ENCODE measurements around the gene SLC25A46. TPM values are rescaled to one million over a fixed set of nuclear protein-coding genes. Genes with fewer than 3 reads are reported as not detected.
"Not testable (repeated sequence)": the region's sequence is repeated elsewhere in the genome, so short reads cannot be mapped to it uniquely, and the experiment has no call there.

The SLC25A46 gene
- total RNA-seq, 2 experiments from 2014 or later = 39.2 to 41.4 TPM

- H3K36me3 Mint-ChIP-seq (ENCODE audit: low read depth) = not testable (repeated sequence)
Observed at GRCh38 chr5:110731499-110731898, 7.3 kb upstream of the SLC25A46 start.

GRCh38 chr5:110734101-110734500 is 4.7 kb upstream of the SLC25A46 start:
- Mint-ChIP-seq H3K9me3 (no peaks in the 10 kb centered on the region), H3K4me3 (no peak overlapping the region), H3K27me3 (peaks cover 12% of the 10 kb centered on the region), H3K4me1 (peaks cover 13% of the 10 kb centered on the region), H3K27ac (no peak overlapping the region), H3K36me3 (ENCODE audit: low read depth) (peaks cover 2% of the 10 kb centered on the region)
- CTCF ChIA-PET = no interaction called here
- no peak for DNase-seq
- POLR2A ChIA-PET = no interaction called here

More at GRCh38 chr5:110731499-110731898, 7.3 kb upstream of the SLC25A46 start:
- POLR2A ChIA-PET, CTCF ChIA-PET, H3K4me1 Mint-ChIP-seq, H3K4me3 Mint-ChIP-seq, DNase-seq, H3K9me3 Mint-ChIP-seq, H3K27me3 Mint-ChIP-seq, H3K27ac Mint-ChIP-seq: not testable (repeated sequence)

GRCh38 chr5:110735556-110735955 is 3.3 kb upstream of the SLC25A46 start:
- Mint-ChIP-seq H3K9me3 (no peaks in the 10 kb centered on the region), H3K27me3 (peaks cover 12% of the 10 kb centered on the region), H3K27ac (no peak overlapping the region), H3K4me1 (peaks cover 24% of the 10 kb centered on the region), H3K36me3 (ENCODE audit: low read depth) (peaks cover 5% of the 10 kb centered on the region), H3K4me3 (no peak overlapping the region)
- POLR2A ChIA-PET = no interaction called here
- no peak for DNase-seq
- CTCF ChIA-PET = interaction anchor here (1.1 kb wide), 1 partner anchor 17 kb away, joined by 4 read pairs; no protein-coding TSS in a partner anchor

- peaks cover 12% of the 10 kb centered on the region for H3K27me3 Mint-ChIP-seq
- H3K9me3 Mint-ChIP-seq = no peaks in the 10 kb centered on the region
- CTCF ChIA-PET = no interaction called here
- peaks cover 5% of the 10 kb centered on the region for H3K36me3 Mint-ChIP-seq (ENCODE audit: low read depth)
- H3K4me1 Mint-ChIP-seq = peaks cover 34% of the 10 kb centered on the region
- no peak overlapping the region for H3K27ac Mint-ChIP-seq
- H3K4me3 Mint-ChIP-seq = no peak overlapping the region
- DNase-seq = no peak
- POLR2A ChIA-PET = interaction anchor here (0.7 kb wide), 1 partner anchor 490 kb away, joined by 6 read pairs; no protein-coding TSS in a partner anchor
Observed at GRCh38 chr5:110736753-110737152, 2.1 kb upstream of the SLC25A46 start.

- Mint-ChIP-seq H3K4me1 (peaks cover 40% of the 10 kb centered on the region), H3K27me3 (peaks cover 12% of the 10 kb centered on the region), H3K4me3 (peak overlapping the region; percentile 96), H3K27ac (peak overlapping the region; percentile 95), H3K9me3 (no peaks in the 10 kb centered on the region), H3K36me3 (ENCODE audit: low read depth) (peaks cover 5% of the 10 kb centered on the region)
- DNase-seq = no peak
- POLR2A ChIA-PET = interaction anchor here (0.5 kb wide), 1 partner anchor 64 kb away, joined by 3 read pairs; no protein-coding TSS in a partner anchor
- CTCF ChIA-PET = interaction anchor here (0.8 to 1.4 kb wide), 5 partner anchors 8 to 22 kb away, joined by 3 to 4 read pairs (median 3); partner anchors contain the start of gene TMEM232
Observed at GRCh38 chr5:110738503-110738811, 350 bp upstream of the SLC25A46 start.

- DNase-seq = peak; percentile 59
- peaks cover 53% of the 10 kb centered on the region for H3K36me3 Mint-ChIP-seq (ENCODE audit: low read depth)
Observed at GRCh38 chr5:110751902-110752762, 13.3 kb downstream of the SLC25A46 start.

GRCh38 chr5:110752953-110753352 is 14.1 kb downstream of the SLC25A46 start:
- no peak for DNase-seq
- H3K9me3 Mint-ChIP-seq = no peaks in the 10 kb centered on the region
- peaks cover 52% of the 10 kb centered on the region for H3K36me3 Mint-ChIP-seq (ENCODE audit: low read depth)
- H3K4me3 Mint-ChIP-seq = peak overlapping the region; percentile 40
- ChIA-PET POLR2A (no interaction called here), CTCF (interaction anchor here (0.6 to 1.4 kb wide), 2 partner anchors 17 to 57 kb away, joined by 3 to 4 read pairs; no protein-coding TSS in a partner anchor)
- H3K27me3 Mint-ChIP-seq = no peaks in the 10 kb centered on the region
- H3K4me1 Mint-ChIP-seq = peaks cover 52% of the 10 kb centered on the region
- peak overlapping the region; percentile 81 for H3K27ac Mint-ChIP-seq

More at GRCh38 chr5:110751902-110752762, 13.3 kb downstream of the SLC25A46 start:
- Mint-ChIP-seq H3K9me3 (no peaks in the 10 kb centered on the region), H3K27ac (peak overlapping the region; percentile 81), H3K4me1 (peaks cover 51% of the 10 kb centered on the region), H3K4me3 (peak overlapping the region; percentile 40), H3K27me3 (no peaks in the 10 kb centered on the region)
- POLR2A ChIA-PET = no interaction called here
- CTCF ChIA-PET = interaction anchor here (1.1 to 1.4 kb wide), 2 partner anchors 14 to 16 kb away, joined by 3 to 4 read pairs; partner anchors contain the start of gene SLC25A46

GRCh38 chr5:110753600-110753999 is 14.8 kb downstream of the SLC25A46 start:
- Mint-ChIP-seq H3K36me3 (ENCODE audit: low read depth) (peaks cover 50% of the 10 kb centered on the region), H3K27me3 (no peaks in the 10 kb centered on the region), H3K4me1 (peaks cover 54% of the 10 kb centered on the region), H3K27ac (peak overlapping the region; percentile 4), H3K9me3 (no peaks in the 10 kb centered on the region), H3K4me3 (no peak overlapping the region)
- POLR2A ChIA-PET = interaction anchor here (0.7 kb wide), 1 partner anchor 666 kb away, joined by 3 read pairs; no protein-coding TSS in a partner anchor
- no peak for DNase-seq
- CTCF ChIA-PET = interaction anchor here (0.6 kb wide), 1 partner anchor 56 kb away, joined by 3 read pairs; no protein-coding TSS in a partner anchor

GRCh38 chr5:110754181-110754580 is 15.4 kb downstream of the SLC25A46 start:
- H3K4me1 Mint-ChIP-seq = peaks cover 54% of the 10 kb centered on the region
- H3K36me3 Mint-ChIP-seq (ENCODE audit: low read depth) = peaks cover 45% of the 10 kb centered on the region
- CTCF ChIA-PET = no interaction called here
- no peaks in the 10 kb centered on the region for H3K9me3 Mint-ChIP-seq
- H3K27me3 Mint-ChIP-seq = no peaks in the 10 kb centered on the region
- no peak for DNase-seq
- peak overlapping the region; percentile 76 for H3K27ac Mint-ChIP-seq
- POLR2A ChIA-PET = no interaction called here
- H3K4me3 Mint-ChIP-seq = no peak overlapping the region

- Mint-ChIP-seq H3K27ac (no peak overlapping the region), H3K4me3 (no peak overlapping the region), H3K9me3 (no peaks in the 10 kb centered on the region), H3K4me1 (peaks cover 33% of the 10 kb centered on the region), H3K27me3 (no peaks in the 10 kb centered on the region), H3K36me3 (ENCODE audit: low read depth) (peaks cover 28% of the 10 kb centered on the region)
- peak; percentile 54 for DNase-seq
- POLR2A ChIA-PET = no interaction called here
- CTCF ChIA-PET = interaction anchor here (1.2 to 1.6 kb wide), 2 partner anchors 10 to 106 kb away, joined by 3 read pairs; no protein-coding TSS in a partner anchor
Observed at GRCh38 chr5:110757118-110757729, 18.4 kb downstream of the SLC25A46 start.

GRCh38 chr5:110760158-110760557 is 21.4 kb downstream of the SLC25A46 start:
- POLR2A ChIA-PET = no interaction called here
- CTCF ChIA-PET = no interaction called here
- peaks cover 7% of the 10 kb centered on the region for H3K4me1 Mint-ChIP-seq
- no peaks in the 10 kb centered on the region for H3K27me3 Mint-ChIP-seq
- H3K36me3 Mint-ChIP-seq (ENCODE audit: low read depth) = peaks cover 19% of the 10 kb centered on the region
- no peak overlapping the region for H3K4me3 Mint-ChIP-seq
- no peak for DNase-seq
- no peaks in the 10 kb centered on the region for H3K9me3 Mint-ChIP-seq
- no peak overlapping the region for H3K27ac Mint-ChIP-seq

GRCh38 chr5:110768138-110768860 is 29.5 kb downstream of the SLC25A46 start:
- no peaks in the 10 kb centered on the region for H3K4me1 Mint-ChIP-seq
- no peak overlapping the region for H3K4me3 Mint-ChIP-seq
- CTCF ChIA-PET = no interaction called here
- DNase-seq = no peak
- no peak overlapping the region for H3K27ac Mint-ChIP-seq
- H3K27me3 Mint-ChIP-seq = peaks cover 17% of the 10 kb centered on the region
- H3K36me3 Mint-ChIP-seq (ENCODE audit: low read depth) = peaks cover 6% of the 10 kb centered on the region
- POLR2A ChIA-PET = no interaction called here
- H3K9me3 Mint-ChIP-seq = no peaks in the 10 kb centered on the region

Data from activated CD4-positive, alpha-beta T cell treated with anti-CD3 and anti-CD28 coated beads, Interleukin-2, amount 10 ng/mL, durations not matched to agents 7 days and 5 days (primary cell).